Progenitor cell of endocrine pancreas (in vitro differentiated cells): ENCODE results near the gene VSIG4. TPM values are rescaled to one million over a fixed set of nuclear protein-coding genes. Genes with fewer than 3 reads are reported as not detected.

ENCODE experiments used
- DNase-seq: peaks from one replicate; pipeline ENCODE4 v3.0.0; 2021; ENCODE audit warnings: low spot score; ENCODE audit not compliant: unreplicated experiment
- H3K27ac Mint-ChIP-seq: 2 replicates; pipeline ENCODE4 v1.8.0; 2021; ENCODE audit warnings: mild to moderate bottlenecking, moderate library complexity, mixed read lengths
- H3K27me3 Mint-ChIP-seq: 2 replicates; pipeline ENCODE4 v1.8.0; 2021; ENCODE audit warnings: mixed read lengths
- H3K36me3 Mint-ChIP-seq: 2 replicates; pipeline ENCODE4 v1.8.0; 2022; ENCODE audit warnings: mixed read lengths; ENCODE audit not compliant: insufficient read depth
- H3K4me1 Mint-ChIP-seq: 2 replicates; pipeline ENCODE4 v1.8.0; 2021; ENCODE audit warnings: low read depth, mixed read lengths
- H3K4me3 Mint-ChIP-seq: 2 replicates; pipeline ENCODE4 v1.8.0; 2021; ENCODE audit warnings: low read depth, mild to moderate bottlenecking, moderate library complexity, mixed read lengths
- H3K9me3 Mint-ChIP-seq: 2 replicates; pipeline ENCODE4 v1.8.0; 2021; ENCODE audit warnings: low read depth, mixed read lengths
- total RNA-seq: library from RNA; stranded (reverse); gene quantifications from 2 replicates; pipeline ENCODE4 v1.2.1, GENCODE V29; 2021
- TF ChIP-seq, protein P1 (sequence below): fragments of 200-600 bp; sonication (generic); IDR thresholded peaks from one replicate; pipeline ENCODE4 v1.5.0; 2021; ENCODE audit warnings: antibody characterized with exemption, mild to moderate bottlenecking; ENCODE audit not compliant: unreplicated experiment

Gene VSIG4
- total RNA-seq, 1 donor from 2014 or later, result not detected

DNA sequence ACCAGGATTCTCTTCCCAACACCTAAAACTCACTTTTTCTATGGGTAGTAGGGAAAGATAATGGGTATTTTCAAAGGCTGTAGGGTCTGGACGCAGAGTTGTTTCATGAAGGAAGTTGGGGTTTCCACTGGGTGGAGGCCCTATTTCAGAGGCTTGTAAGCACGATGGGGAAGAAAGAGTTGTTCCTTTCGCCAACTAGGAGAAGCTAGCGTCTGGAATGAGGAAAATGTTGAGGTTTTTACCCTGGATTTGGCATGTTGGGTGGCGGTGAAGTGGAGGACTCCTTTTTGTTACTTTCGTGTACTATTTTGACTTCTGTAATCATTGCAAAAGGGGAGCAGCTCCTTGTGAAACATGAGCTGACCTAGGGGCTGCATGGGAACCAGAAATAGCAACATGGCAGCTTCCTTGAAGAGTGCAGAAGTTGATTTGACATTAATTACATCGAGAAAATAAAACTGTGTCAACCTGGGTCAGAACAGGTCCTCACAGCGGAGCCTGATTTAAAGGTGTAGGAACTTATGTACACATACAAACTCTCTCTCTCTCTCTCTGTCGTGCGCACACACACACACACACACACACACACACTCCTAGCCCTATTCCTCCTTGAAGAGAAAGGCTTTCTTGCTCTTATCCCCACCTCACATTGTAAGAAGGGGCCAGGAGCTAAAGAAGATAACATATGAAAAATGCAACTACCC, 19.1 kb downstream of the VSIG4 start:
- no peaks in the 10 kb centered on the region for H3K36me3 Mint-ChIP-seq
- no peaks in the 10 kb centered on the region for H3K27me3 Mint-ChIP-seq
- H3K4me1 Mint-ChIP-seq, result peaks cover 4% of the 10 kb centered on the region
- no peak overlapping the region for H3K4me3 Mint-ChIP-seq
- no peak for DNase-seq
- H3K27ac Mint-ChIP-seq, result no peak overlapping the region
- TF ChIP-seq, protein P1, sequence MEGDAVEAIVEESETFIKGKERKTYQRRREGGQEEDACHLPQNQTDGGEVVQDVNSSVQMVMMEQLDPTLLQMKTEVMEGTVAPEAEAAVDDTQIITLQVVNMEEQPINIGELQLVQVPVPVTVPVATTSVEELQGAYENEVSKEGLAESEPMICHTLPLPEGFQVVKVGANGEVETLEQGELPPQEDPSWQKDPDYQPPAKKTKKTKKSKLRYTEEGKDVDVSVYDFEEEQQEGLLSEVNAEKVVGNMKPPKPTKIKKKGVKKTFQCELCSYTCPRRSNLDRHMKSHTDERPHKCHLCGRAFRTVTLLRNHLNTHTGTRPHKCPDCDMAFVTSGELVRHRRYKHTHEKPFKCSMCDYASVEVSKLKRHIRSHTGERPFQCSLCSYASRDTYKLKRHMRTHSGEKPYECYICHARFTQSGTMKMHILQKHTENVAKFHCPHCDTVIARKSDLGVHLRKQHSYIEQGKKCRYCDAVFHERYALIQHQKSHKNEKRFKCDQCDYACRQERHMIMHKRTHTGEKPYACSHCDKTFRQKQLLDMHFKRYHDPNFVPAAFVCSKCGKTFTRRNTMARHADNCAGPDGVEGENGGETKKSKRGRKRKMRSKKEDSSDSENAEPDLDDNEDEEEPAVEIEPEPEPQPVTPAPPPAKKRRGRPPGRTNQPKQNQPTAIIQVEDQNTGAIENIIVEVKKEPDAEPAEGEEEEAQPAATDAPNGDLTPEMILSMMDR, result no peak
- H3K9me3 Mint-ChIP-seq, result peaks cover 42% of the 10 kb centered on the region

DNA sequence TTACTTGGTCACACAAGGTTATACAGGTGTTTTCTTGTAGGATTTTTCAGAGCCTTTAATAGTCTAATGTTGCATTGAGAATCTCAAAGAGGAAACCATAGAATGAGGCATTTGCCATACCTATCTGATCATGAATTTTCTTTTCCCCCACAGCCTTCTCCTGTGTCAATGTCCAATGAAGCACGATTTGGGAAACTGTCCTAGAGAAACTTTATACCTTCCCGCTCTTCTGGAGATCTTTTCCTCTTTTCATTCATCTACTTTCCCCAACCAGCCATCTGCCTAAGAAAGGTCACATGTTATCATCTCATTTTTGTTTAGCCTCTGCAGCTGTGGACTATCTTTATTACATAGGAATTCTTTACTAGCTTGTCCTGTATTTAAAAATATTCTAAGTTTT, 19.9 kb downstream of the VSIG4 start:
- Mint-ChIP-seq H3K9me3 (peaks cover 38% of the 10 kb centered on the region), H3K27me3 (no peaks in the 10 kb centered on the region), H3K4me1 (peaks cover 4% of the 10 kb centered on the region), H3K36me3 (no peaks in the 10 kb centered on the region), H3K4me3 (no peak overlapping the region), H3K27ac (no peak overlapping the region)
- TF ChIP-seq, protein P1, result no peak
- no peak for DNase-seq

DNA sequence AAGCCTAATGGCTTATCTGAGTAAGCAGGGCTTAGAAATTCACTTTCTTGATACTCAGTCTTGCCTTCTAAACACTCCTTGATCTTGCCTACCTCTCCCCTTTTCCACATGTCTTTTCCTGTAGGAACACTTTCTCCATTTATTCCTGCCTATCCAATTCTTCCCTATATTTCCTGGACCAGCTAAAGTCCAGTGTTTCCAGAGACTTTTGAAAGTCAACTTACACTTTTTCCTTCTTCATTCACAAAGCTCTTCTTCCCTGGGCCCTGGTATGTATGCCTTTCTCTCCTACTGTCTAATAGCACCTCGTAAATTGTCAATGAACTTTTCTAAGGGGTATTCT, 20.6 kb downstream of the VSIG4 start:
- Mint-ChIP-seq H3K4me1 (peaks cover 4% of the 10 kb centered on the region), H3K4me3 (no peak overlapping the region), H3K9me3 (peaks cover 34% of the 10 kb centered on the region), H3K27ac (no peak overlapping the region), H3K36me3 (no peaks in the 10 kb centered on the region), H3K27me3 (no peaks in the 10 kb centered on the region)
- TF ChIP-seq, protein P1, result no peak
- no peak for DNase-seq

DNA sequence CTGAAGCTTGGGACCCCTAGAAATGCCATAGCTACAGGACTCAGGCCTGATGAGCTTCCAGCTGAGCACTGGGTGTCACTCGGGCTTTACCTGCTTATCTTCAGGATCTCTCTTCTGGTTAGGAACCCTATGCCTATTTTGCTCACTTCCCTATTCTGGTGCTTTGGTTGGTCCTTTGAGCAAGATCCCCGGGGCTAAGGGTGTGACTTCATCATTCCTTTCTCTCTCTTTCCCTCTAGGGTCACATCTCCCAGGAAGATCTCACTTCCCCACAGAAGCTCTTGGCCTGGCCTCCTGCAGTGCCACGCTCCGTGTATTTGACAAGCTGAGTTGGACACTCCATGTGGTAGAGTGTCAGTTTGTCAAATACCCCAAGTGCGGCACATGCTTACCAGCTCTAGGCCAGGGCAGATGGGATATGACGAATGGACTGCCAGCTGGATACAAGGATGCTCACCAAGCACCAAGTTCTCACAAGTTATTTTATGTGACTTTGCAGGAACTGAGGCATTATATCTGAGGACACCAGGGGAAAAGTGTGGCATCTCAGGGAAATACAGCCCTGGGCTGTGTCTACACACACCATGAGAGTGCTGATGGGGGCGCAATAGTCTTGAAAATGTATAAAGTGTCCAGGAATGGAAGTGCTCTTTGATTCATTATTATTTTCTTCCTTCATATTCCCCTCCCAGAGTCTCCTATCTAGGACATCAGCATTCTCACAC, 21.1 kb downstream of the VSIG4 start:
- H3K4me1 Mint-ChIP-seq, result peaks cover 4% of the 10 kb centered on the region
- no peak overlapping the region for H3K4me3 Mint-ChIP-seq
- no peaks in the 10 kb centered on the region for H3K36me3 Mint-ChIP-seq
- H3K27ac Mint-ChIP-seq, result no peak overlapping the region
- H3K9me3 Mint-ChIP-seq, result peaks cover 33% of the 10 kb centered on the region
- no peaks in the 10 kb centered on the region for H3K27me3 Mint-ChIP-seq
- TF ChIP-seq, protein P1, result no peak
- DNase-seq, result no peak

DNA sequence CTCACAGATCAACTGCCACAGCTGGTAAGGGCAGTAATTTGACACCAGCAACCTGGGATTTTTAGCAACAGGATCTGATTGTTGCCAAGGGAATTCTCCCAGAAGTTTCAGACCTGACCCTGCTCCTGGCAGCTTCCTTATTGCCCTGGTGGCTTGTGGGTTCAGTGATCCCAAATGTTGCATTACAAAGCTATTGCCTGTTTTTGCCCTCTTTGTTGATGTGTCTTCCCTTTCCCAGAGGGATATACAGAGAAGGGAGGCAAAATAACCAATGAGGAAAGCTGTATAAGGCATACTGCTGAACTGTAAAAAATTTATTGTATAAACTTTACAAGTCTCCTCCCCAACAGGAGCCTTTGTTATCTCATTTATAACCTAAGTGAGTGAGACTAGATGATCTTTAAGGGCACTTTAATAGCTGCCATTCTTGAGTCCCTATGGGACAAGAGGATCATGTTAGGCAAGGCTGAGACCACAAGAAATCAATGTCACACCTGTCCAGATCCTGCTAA, 22.2 kb downstream of the VSIG4 start:
- peaks cover 35% of the 10 kb centered on the region for H3K9me3 Mint-ChIP-seq

More for the DNA sequence above, 22.2 kb downstream of the VSIG4 start:
- TF ChIP-seq, protein P1, result no peak
- no peak for DNase-seq
- H3K4me3 Mint-ChIP-seq, result no peak overlapping the region
- H3K36me3 Mint-ChIP-seq, result no peaks in the 10 kb centered on the region
- H3K27me3 Mint-ChIP-seq, result no peaks in the 10 kb centered on the region
- peaks cover 4% of the 10 kb centered on the region for H3K4me1 Mint-ChIP-seq
- H3K27ac Mint-ChIP-seq, result no peak overlapping the region
